Choroid plexus epithelial cell (primary cell): ENCODE measurements around the gene NPM1.
A peak's percentile ranks its signal among the peaks of the same experiment; 100 is the strongest.
"Not testable (repeated sequence)": the region's sequence is repeated elsewhere in the genome, so short reads cannot be mapped to it uniquely, and the experiment has no call there.

ENCODE experiments used
- DNase-seq: peaks from one replicate; pipeline ENCODE4 v3.0.0-alpha.2; 2010; ENCODE audit warnings: low read depth
- H3K4me3 ChIP-seq: 2 replicates; pipeline ENCODE4 v1.5.1; 2011; ENCODE audit warnings: low read depth, mild to moderate bottlenecking, control low read depth, low read length, moderate library complexity
- CTCF ChIP-seq: conservative IDR thresholded peaks from 2 replicates; pipeline ENCODE4 v1.5.1; 2011; ENCODE audit warnings: low read depth, mild to moderate bottlenecking, control low read depth, inconsistent platforms, low read length, moderate library complexity

Gene NPM1

GRCh38 chr5:171369056-171369455, 18.6 kb upstream of the NPM1 start:
- H3K4me3 ChIP-seq = no peak overlapping the region
- DNase-seq = no peak
- TF ChIP-seq CTCF = no peak

GRCh38 chr5:171369898-171370297, 17.8 kb upstream of the NPM1 start:
- no peak for DNase-seq
- TF ChIP-seq CTCF = no peak

GRCh38 chr5:171370881-171371280, 16.8 kb upstream of the NPM1 start:
- H3K4me3 ChIP-seq, DNase-seq: not testable (repeated sequence)
- peak; percentile 19 for TF ChIP-seq CTCF

More at GRCh38 chr5:171369898-171370297, 17.8 kb upstream of the NPM1 start:
- H3K4me3 ChIP-seq = no peak overlapping the region

DNA sequence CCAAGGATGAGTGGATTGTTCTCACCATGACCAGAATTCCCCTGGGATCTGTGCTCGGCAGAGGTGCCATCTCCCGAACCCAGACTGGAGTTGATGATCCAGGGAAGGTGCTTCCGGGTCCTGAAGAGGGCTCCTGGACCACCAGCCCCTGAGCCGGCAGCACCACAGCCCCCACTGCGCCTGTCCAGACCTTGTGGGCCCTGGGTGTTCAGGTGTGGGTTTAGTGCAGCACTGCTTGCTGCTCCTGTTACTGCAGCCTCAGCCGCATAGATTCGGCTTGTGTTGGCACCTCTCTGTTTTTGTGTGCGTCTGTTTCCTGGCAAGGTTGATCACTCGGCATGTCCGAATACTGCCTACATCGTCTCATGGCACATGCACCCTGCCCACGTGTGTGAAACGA, 16.3 kb upstream of the NPM1 start:
- H3K4me3 ChIP-seq = no peak overlapping the region
- no peak for TF ChIP-seq CTCF
- DNase-seq = no peak

DNA sequence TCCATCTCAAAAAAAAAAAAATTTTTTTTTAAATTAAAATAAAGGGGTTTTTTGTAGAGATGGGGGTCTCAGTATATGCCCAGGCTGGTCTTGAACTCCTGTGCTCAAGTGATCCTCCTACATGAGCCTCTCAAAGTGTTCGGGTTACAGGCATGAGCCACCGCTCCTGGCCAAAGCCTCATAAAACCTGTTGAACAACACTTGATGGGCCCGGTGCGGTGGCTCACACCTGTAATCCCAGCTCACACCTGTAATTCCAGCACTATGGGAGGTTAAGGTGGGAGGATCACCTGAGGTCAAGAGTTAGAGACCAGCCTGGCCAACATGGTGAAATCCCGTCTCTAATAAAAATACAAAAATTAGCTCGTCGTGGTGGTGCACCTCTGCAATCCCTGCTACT, 7.7 kb upstream of the NPM1 start:
- no peak for DNase-seq
- TF ChIP-seq CTCF = no peak
- no peak overlapping the region for H3K4me3 ChIP-seq

DNA sequence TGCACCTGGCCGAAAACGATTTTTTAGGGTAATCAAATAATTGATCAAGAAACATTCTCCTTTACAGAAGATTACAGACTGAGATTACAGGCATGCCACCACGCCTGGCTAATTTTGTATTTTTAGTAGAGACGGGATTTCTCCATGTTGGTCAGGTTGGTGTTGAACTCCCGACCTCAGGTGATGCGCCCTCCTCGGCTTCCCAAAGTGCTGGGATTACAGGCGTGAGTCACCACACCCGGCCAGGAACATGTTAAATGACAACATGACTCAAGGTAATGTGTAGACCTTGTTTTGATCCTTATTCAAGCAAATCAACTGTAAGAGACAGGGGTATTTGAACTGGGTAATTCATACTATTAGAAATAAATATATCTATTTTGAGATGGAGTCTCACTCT, 3.2 kb upstream of the NPM1 start:
- not testable (repeated sequence) for H3K4me3 ChIP-seq, DNase-seq

DNA sequence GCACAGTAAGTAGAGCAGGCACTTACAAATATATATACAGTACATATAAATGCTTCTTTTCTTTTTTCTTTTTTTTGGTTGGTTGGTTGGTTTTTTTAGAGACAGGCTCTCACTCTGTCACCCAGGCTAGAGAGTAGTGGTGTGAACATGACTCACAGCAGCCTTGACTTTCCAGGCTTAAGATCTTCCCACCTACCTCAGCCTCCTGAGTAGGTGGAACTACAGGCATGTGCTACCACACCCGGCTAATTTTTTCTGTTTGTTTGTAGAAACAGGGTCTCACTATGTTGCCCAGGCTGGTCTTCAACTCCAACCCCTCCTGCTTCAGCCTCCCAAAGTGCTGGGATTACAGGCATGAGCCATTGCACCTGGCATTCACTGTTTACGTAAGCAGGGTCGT, 2.6 kb upstream of the NPM1 start:
- H3K4me3 ChIP-seq = not testable (repeated sequence)
- DNase-seq = peak; percentile 36

DNA sequence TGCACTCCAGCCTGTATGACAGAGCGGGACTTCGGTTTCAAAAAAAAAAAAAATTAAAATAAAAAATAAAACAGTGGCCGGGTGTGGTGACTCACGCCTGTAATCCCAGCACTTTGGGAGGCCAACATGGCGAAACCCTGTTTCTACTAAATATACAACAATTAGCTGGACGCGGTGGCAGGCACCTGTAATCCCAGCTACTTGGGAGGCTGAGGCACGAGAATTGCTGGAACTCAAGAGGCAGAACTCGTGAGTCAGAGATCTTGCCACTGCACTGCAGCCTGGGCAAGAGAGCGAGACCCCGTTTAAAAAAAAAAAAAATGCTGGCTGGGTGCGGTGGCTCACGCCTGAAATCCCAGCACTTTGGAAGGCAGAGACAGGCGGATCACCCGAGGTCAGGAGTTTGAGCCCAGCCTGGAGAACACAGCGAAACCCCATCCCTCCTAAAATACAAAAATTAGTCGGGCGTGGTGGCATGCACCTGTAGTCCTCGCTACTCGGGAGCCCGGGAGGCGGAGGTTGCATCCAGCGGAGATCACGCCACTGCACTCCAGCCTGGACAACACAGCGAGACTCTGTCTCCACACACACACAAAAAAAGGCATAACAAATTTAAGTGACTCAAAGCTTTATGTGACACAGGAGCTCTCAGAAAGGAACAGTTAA, 1.5 kb upstream of the NPM1 start:
- DNase-seq = no peak
- no peak for TF ChIP-seq CTCF
- H3K4me3 ChIP-seq = no peak overlapping the region
